ENCODE results near the gene MRPL28.

DNA sequence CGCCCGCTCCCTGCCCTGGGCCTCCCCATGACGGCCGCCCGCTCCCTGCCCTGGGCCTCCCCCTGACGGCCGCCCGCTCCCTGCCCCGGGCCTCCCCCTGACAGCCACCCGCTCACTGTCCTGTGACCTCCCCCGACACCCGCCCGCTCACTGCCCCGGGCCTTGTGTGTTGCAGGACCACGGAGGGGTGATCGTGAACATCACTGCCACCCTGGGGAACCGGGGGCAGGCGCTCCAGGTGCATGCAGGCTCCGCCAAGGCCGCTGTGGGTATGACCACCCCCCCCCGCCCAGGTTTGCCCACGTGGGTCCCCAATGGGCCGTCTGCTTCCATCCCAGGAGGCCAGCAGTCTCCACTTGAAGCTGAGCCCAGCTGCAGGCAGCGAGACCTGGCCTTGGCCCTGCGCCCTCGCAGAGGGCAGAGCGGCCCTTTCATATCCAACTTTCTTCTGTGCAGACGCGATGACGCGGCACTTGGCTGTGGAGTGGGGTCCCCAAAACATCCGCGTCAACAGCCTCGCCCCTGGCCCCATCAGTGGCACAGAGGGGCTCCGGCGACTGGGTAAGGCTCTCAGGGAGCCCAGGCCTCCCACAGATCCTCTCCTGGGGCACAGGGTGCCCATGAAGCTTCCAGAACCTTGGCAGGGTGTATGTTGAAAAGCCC is 40.3 kb upstream of the MRPL28 start:
- TF ChIP-seq ZNF274 (IDR thresholded peaks at IDR 0.05; ENCODE audit: low read depth, low read length) (no peak), SUZ12 (IDR thresholded peaks at IDR 0.05; ENCODE audit: extremely low read depth, insufficient read depth, insufficient read length) (no peak)
